Stimulated activated CD4-positive, alpha-beta T cell treated with anti-CD3 and anti-CD28 coated beads, Interleukin-4, amount 100 ng/mL, for 4 hours (primary cell): ENCODE measurements around the gene SKOR1.
A peak's percentile ranks its signal among the peaks of the same experiment; 100 is the strongest.

Experiments
- DNase-seq, 2 experiments: peaks; one replicate each; pipeline ENCODE4 v3.0.0-alpha.2; 2020

The SKOR1 gene

GRCh38 chr15:67857220-67857619 is 31.9 kb downstream of the SKOR1 start:
- DNase-seq: no peak

DNA sequence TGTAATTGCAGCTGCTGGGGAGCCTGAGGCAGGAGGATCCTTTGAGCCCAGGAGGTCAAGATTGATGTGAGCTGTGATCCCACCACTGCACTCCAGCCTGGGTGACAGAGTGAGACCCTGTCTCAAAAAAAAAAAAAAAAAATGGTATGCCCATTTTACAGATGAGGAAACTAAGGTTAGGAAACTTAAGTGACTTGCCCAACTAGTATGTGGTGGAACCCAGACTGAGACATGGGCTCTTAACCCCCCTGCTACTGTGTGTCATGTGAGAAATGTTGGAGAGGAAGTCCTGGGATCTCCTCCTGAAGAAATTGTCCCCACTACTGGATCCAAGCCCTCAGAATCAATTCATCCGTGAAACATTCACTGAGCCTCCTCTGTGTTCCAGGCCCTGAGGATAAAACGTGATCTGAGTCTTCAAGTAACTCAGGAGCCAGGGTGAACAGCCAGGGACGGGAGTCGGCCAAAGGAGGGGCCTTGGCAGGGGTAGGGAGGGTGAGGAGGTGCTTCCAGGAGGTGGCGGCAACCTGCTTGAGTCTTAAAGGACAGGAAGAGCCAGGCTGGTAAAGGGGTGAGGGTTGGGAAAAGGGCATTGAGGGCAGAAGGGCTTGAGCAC is 34.1 kb downstream of the SKOR1 start:
- DNase-seq: no peak

DNA sequence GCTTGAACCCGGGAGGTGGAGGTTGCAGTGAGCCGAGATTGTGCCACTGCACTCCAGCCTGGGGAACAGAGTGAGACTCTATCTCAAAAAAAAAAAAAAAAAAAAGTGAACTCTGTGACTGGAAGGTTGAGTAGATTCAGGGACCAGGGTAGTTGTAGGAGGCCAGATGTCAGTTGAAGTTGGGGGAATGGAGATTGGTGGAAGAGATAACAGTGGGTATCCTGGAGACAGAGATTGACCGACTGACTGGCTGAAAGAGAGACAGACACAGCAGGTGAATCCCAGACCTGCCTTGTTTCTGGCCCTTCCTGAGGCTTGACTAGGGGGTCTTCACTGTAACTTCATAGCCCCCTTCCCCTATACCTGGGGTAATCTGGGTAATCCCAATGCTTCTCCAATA is 36.7 kb downstream of the SKOR1 start:
- no peak for DNase-seq

DNA sequence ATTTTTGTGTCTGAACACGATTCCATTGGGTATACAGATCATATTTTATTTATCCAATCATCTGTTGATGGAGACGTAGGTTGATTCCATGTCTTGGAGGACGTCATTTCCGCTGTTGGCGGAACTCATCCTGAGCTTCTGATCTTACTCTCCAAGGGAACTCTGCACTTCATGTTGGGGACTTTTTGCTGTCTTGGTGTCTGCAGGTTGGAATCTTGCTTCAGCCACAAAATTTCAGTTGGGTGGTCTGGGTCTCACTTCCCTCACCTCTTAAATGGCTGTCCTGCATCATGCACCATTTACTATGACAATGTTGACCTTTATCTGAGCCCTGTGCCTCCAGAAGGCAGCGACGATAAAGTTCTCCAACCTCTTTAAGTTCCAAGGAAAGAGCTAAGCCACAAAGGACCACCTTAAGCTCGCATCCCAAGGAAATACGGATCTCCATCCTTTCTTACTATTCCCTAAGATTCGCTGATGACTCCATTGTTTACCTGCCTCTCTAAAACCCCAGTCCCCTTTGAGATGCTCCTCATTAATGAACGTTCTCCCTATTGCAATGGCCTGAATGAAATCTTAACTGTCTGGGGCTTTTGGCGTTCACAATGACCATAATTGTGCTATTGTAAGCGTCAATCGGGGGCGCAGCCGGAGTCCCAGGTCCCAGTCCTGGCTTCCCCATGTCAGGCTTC is 37.6 kb downstream of the SKOR1 start:
- no peak for DNase-seq

DNA sequence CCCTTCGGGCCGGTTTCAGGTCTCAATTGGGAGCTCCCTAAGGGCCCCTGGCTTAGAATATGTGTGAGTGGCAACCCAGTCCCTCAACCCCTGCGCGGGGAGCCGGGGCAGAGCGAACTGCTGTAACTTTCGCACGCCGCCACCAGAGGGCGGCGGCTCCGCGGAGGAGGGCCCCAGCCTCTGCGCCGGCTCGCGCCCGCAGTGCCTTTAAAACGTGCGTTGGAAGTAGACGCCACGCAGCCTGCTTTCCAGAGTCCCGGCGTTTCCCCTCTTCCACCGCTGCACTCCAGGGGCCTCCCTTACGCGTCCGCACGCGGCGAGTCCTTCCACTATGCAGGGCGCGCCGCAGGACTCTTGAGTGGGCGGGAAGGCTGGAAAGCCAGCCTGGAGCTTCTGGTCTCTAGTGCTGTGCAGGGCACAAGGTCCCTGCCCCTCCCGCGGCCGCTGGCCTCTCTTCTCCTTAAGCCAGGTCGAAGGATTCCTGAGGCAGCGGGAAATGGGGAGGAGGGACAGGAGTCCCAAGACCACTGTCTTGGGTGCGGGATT is 38.2 kb downstream of the SKOR1 start:
- DNase-seq: peak; percentile 61 to 73

GRCh38 chr15:67865331-67865730 is 40.0 kb downstream of the SKOR1 start:
- DNase-seq: no peak

DNA sequence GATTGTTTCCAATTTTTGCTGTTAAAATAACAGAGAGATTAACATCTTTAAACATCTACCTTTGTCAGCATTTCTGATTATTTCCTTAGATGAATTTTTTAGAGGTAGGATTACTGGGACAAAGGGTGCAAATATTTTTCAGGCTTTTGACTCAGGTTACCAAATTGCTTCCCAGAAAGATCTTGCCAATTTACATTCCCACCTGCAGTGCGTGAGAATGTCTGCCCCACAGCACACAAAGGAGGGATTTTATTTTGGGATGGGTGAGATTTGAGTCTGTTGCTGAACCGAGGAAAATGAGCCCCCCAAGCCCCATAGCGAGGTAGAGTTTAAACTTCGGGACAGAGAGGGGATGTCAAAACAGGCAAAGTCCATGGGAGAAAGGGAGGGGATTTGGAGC is 40.5 kb downstream of the SKOR1 start:
- DNase-seq: no peak

DNA sequence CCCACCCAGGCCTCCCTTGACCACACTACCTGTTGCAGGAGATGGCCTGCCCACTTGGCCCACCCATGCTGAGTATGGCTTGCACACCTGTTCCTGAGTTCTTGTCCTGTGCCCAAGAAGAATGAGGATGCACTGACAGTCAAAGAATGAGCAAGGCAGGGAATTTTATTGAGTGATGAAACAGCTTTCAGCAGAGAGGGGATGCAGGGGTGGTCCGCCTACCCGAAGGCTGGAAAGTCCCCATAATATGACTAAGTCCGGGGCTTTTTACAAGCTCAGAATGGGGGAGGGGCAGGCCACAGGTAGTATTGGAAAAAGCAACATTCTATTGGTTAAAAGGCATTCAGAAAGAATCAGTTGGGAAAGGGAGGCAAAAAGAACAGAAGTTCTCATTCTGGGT is 44.4 kb downstream of the SKOR1 start:
- no peak for DNase-seq

- DNase-seq: no peak
Observed at GRCh38 chr15:67870868-67871408, 45.6 kb downstream of the SKOR1 start.

GRCh38 chr15:67873777-67874176 is 48.5 kb downstream of the SKOR1 start:
- DNase-seq: no peak

- DNase-seq: no peak
Observed at GRCh38 chr15:67878712-67879206, 53.5 kb downstream of the SKOR1 start.

- no peak for DNase-seq
Observed at GRCh38 chr15:67879440-67880129, 54.3 kb downstream of the SKOR1 start.

DNA sequence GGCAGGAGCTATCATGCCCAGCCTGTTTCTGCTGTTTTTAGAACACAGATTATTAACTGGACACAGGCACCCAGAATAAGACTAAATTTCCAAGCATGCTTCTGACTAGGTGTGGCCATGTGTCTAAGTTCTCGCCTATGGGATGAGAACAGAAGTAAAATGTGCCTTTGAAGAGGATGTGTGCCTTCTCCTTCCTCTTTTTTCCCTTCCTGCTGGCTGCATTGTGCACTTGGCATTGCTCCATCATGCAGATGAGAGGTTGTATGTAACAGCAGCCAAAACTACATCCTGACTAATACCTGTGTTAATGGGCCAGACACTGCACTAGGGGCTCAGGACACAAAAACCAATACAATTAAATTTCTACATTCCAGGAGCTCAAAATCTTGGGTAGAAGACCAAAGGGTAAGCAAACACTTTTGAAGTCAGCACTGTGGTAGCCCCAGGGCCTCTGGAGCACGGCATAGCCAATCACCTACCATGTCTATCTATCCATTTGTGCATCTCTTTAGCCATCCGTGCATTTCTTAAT is 55.4 kb downstream of the SKOR1 start:
- no peak for DNase-seq

DNA sequence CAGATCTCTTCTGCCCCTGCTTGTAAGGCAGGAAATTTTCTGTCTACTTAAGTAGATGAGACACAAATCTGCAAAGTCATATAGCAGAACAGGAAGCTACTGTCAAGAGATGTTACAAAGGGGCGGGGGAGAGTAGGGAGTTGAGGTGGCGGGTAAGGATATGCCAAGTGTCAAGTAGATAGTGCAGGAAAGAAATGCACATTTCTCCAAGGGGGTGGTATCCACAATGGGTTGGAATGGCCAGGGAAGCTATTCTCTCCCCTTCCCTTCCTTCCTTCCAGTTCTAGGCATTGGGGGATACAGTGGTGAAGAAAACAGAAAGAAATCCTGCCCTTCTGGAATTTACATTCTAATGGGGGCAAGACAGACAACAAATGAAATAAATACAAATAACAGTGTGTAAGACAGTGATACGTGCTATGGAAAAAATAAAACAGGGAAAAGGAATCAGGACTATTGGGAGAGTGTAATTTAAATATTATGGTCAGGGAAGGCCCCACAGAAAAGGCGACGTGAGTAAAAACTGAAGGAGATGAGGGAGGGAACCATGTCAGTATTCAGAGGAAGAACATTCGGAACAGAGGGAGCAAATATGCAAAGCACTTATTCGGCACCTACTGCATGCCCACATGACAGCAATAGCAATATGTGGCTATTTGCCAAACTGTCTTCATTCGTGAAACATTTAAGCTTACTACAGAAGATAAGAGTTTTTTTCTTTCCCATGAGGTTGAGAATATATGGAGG is 57.4 kb downstream of the SKOR1 start:
- DNase-seq: no peak

- no peak for DNase-seq
Observed at GRCh38 chr15:67883234-67883773, 58.0 kb downstream of the SKOR1 start.

DNA sequence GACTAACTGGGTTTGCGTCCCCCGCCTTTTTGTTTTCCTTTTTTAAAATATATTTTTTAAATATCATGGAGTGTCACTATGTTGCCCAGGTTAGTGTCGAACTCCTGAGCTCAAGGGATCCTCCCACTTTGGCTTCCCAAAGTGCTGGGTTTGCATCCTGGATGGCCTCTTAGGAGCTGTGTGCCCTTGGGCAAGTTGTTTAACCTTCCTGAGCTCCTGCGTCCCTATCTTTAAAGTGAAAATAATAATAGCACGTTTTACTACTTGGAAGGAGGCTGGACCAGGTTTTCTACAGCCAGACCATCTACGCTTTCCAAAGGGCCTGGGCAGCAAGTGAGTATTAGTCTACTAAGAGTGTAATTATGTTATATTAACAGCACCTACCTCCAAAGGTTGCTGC is 58.7 kb downstream of the SKOR1 start:
- DNase-seq: no peak
